GM12892 (cell line): Measurements from ENCODE around the gene FAM168B.

Experiments used
- POLR2A ChIP-seq: IDR thresholded peaks from 2 replicates; pipeline ENCODE4 v1.6.1; 2011; ENCODE audit warnings: low read depth, low read length, control low read depth
- TAF1 ChIP-seq: IDR thresholded peaks from 2 replicates; pipeline ENCODE4 v1.6.1; 2011; ENCODE audit warnings: low read depth, mild to moderate bottlenecking, control low read depth, low read length, borderline replicate concordance

DNA sequence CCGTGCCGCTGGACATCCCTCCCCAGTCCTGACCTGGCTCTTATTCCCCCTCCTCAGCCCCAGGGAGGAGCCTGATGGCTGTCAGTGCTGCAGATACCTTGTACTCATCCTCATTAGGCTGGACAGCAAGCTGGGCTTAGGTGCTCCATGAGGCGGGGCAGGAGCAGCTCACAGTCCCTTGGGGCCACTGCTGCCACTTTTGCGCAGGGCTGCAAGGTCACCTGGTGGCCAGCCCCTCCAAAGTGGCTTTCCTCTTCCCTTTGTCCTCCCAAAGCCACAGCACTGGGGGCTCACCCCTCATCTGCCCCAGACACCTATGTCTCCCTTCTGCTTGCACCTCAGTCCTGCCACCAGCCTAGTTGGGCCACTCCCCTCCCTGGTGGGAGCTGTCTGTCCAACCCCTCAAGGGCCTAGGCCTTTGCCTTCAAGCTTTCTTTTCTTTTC lies 60.8 kb downstream of the FAM168B start:
- TF ChIP-seq POLR2A (no peak), TAF1 (no peak)
